ENCODE results near the gene DFFB. TPM values are rescaled to one million over a fixed set of nuclear protein-coding genes. Genes with fewer than 3 reads are reported as not detected.
"Not testable (repeated sequence)": the region's sequence is repeated elsewhere in the genome, so short reads cannot be mapped to it uniquely, and the experiment has no call there.

The DFFB gene
- total and polyA plus RNA-seq, 2 donors (not counting 3 experiments of a cell fraction or from before 2014, with no cell fraction given): 11.7 to 11.8 TPM

DNA sequence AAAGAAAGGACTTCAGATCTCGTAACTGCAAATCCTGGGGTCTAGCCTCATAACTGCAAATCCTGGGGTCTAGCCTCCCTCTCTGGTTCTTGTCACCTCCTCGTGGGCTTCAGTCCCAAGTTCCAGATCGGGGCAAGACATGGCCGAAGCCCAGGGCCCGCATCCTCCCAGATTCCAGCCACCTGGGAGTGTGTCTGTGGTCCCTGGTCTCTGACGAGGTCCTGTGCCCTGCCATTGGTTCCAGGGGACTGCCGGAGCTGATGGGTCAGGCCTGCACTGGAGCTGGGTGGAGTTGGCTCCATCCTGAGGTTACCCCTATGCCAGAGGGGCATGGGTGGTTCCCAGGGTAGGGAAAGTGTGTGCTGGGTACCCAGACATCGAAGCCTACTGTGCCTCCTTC, 60.5 kb downstream of the DFFB start:
- FAIRE-seq: no peak
- BruUV-seq (replicated peaks): no TSS peak
- DNase-seq (ENCODE audit: low read depth, low spot score): no peak

DNA sequence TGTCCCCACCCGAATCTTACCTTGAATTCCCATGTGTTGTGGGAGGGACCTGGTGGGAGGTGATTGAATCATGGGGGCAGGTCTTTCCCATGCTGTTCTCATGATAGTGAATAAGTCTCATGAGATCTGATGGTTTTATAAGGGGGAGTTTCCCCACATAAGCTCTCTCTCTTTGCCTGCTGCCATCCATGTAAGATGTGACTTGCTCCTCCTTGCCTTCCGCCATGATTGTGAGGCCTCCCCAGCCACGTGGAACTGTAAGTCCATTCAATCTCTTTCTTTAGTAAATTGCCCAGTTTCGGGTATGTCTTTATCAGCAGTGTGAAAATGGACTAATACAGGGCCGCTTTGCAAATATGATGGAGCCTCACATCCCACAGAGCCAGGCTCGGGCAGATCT, 61.1 kb downstream of the DFFB start:
- H3K4me2 ChIP-seq (ENCODE audit: insufficient read depth, low read length); BruUV-seq (replicated peaks); H4K20me1 ChIP-seq (replicated peaks; ENCODE audit: control insufficient read depth, extremely low read depth, insufficient read depth, low read length); H3K9ac ChIP-seq (replicated peaks; ENCODE audit: extremely low read depth, insufficient read depth, low read length); H2AFZ ChIP-seq (ENCODE audit: low read depth, low read length); DNase-seq (ENCODE audit: low read depth, low spot score); FAIRE-seq; POLR2A ChIA-PET; H3K9me3 ChIP-seq (replicated peaks; ENCODE audit: control insufficient read depth, insufficient read depth, low read length); H3K27ac ChIP-seq (ENCODE audit: insufficient read depth, low read depth, low read length); dilution Hi-C loops (cut with MboI; ENCODE audit: extremely low pct_ligation_motif_present, low sequenced_read_pairs); H3K9me1 ChIP-seq (replicated peaks; ENCODE audit: control insufficient read depth, extremely low read depth, insufficient read depth, low read length); H3K4me1 ChIP-seq (ENCODE audit: control insufficient read depth, extremely low read depth, insufficient read depth, low read length); H3K79me2 ChIP-seq (ENCODE audit: control insufficient read depth, insufficient read depth, low read length); CTCF ChIA-PET; H3K4me3 ChIP-seq (replicated peaks in 1 of 3; ENCODE audit: insufficient read depth in 1 of 3, low read depth in 1 of 3, low read length in 3 of 3); H3K27me3 ChIP-seq (ENCODE audit: control insufficient read depth in 2 of 2, insufficient read depth in 2 of 2, low read length in 2 of 2); intact Hi-C loops (cut with micrococcal nuclease); H3K36me3 ChIP-seq (ENCODE audit: control insufficient read depth in 2 of 2, extremely low read depth in 1 of 2, insufficient read depth in 2 of 2, low read length in 2 of 2): not testable (repeated sequence)

More for the DNA sequence above, 60.5 kb downstream of the DFFB start:
- H3K36me3 ChIP-seq (ENCODE audit: control insufficient read depth in 2 of 2, extremely low read depth in 1 of 2, insufficient read depth in 2 of 2, low read length in 2 of 2): no peaks in the 10 kb centered on the region
- ChIA-PET CTCF (no interaction called here), POLR2A (no interaction called here)
- H3K4me3 ChIP-seq (replicated peaks in 1 of 3; ENCODE audit: insufficient read depth in 1 of 3, low read depth in 1 of 3, low read length in 3 of 3): no peak overlapping the region
- dilution Hi-C loops (cut with MboI; ENCODE audit: extremely low pct_ligation_motif_present, low sequenced_read_pairs): no loop called here
- no peak overlapping the region for H2AFZ ChIP-seq (ENCODE audit: low read depth, low read length)
- H3K27me3 ChIP-seq (ENCODE audit: control insufficient read depth in 2 of 2, insufficient read depth in 2 of 2, low read length in 2 of 2): no peaks in the 10 kb centered on the region
- H3K9me3 ChIP-seq (replicated peaks; ENCODE audit: control insufficient read depth, insufficient read depth, low read length): no peaks in the 10 kb centered on the region
- H3K9ac ChIP-seq (replicated peaks; ENCODE audit: extremely low read depth, insufficient read depth, low read length): no peak overlapping the region
- TF ChIP-seq POLR2AphosphoS5 (IDR thresholded peaks at IDR 0.05; ENCODE audit: insufficient read depth, low read depth, low read length): no peak
- TF ChIP-seq MYC (IDR thresholded peaks at IDR 0.05; ENCODE audit: low read depth, low read length): no peak
- TF ChIP-seq POLR2A (IDR thresholded peaks at IDR 0.05; ENCODE audit: low read depth, low read length): no peak
- no peak for TF ChIP-seq GATA2 (IDR thresholded peaks at IDR 0.05; ENCODE audit: insufficient read depth, insufficient read length, low read depth, low read length)
- TF ChIP-seq, protein P1, sequence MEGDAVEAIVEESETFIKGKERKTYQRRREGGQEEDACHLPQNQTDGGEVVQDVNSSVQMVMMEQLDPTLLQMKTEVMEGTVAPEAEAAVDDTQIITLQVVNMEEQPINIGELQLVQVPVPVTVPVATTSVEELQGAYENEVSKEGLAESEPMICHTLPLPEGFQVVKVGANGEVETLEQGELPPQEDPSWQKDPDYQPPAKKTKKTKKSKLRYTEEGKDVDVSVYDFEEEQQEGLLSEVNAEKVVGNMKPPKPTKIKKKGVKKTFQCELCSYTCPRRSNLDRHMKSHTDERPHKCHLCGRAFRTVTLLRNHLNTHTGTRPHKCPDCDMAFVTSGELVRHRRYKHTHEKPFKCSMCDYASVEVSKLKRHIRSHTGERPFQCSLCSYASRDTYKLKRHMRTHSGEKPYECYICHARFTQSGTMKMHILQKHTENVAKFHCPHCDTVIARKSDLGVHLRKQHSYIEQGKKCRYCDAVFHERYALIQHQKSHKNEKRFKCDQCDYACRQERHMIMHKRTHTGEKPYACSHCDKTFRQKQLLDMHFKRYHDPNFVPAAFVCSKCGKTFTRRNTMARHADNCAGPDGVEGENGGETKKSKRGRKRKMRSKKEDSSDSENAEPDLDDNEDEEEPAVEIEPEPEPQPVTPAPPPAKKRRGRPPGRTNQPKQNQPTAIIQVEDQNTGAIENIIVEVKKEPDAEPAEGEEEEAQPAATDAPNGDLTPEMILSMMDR (IDR thresholded peaks at IDR 0.05; ENCODE audit: extremely low read depth in 1 of 2, insufficient read depth in 1 of 2, low read depth in 1 of 2, low read length in 2 of 2): no peak
- TF ChIP-seq, protein P2, sequence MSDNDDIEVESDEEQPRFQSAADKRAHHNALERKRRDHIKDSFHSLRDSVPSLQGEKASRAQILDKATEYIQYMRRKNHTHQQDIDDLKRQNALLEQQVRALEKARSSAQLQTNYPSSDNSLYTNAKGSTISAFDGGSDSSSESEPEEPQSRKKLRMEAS (IDR thresholded peaks at IDR 0.05; ENCODE audit: insufficient read depth, insufficient read length): no peak
- no peak for TF ChIP-seq FOS (IDR thresholded peaks at IDR 0.05; ENCODE audit: borderline replicate concordance, insufficient read depth, low read length)
- no peak for TF ChIP-seq JUN (IDR thresholded peaks at IDR 0.05; ENCODE audit: borderline replicate concordance, insufficient read depth, insufficient read length, low read depth)
- no peak for TF ChIP-seq EZH2 (IDR thresholded peaks at IDR 0.05; ENCODE audit: borderline replicate concordance, low read depth, low read length, severe bottlenecking)
- no peaks in the 10 kb centered on the region for H4K20me1 ChIP-seq (replicated peaks; ENCODE audit: control insufficient read depth, extremely low read depth, insufficient read depth, low read length)
- H3K4me1 ChIP-seq (ENCODE audit: control insufficient read depth, extremely low read depth, insufficient read depth, low read length): no peaks in the 10 kb centered on the region
- H3K79me2 ChIP-seq (ENCODE audit: control insufficient read depth, insufficient read depth, low read length): no peaks in the 10 kb centered on the region
- intact Hi-C loops (cut with micrococcal nuclease): no loop called here
- H3K9me1 ChIP-seq (replicated peaks; ENCODE audit: control insufficient read depth, extremely low read depth, insufficient read depth, low read length): no peaks in the 10 kb centered on the region
- H3K4me2 ChIP-seq (ENCODE audit: insufficient read depth, low read length): no peak overlapping the region
- H3K27ac ChIP-seq (ENCODE audit: insufficient read depth, low read depth, low read length): no peak overlapping the region
